Astrocyte (in vitro differentiated cells and primary cell): ENCODE data around the gene HOXD9. TPM values are rescaled to one million over a fixed set of nuclear protein-coding genes. Genes with fewer than 3 reads are reported as not detected.

Experiments used
- DNase-seq: peaks from one replicate; pipeline ENCODE4 v3.0.0-alpha.2; 2010; ENCODE audit warnings: low read depth
- FAIRE-seq: peaks from 2 replicates; lab custom pipeline; 2011; peaks lifted over from hg19 to GRCh38; lab: Jason Lieb, UNC
- H2AFZ ChIP-seq: 2 replicates; pipeline ENCODE4 v1.6.0; 2012; ENCODE audit warnings: low read depth, low read length, inconsistent platforms
- H3K27ac ChIP-seq: 2 replicates; pipeline ENCODE4 v1.5.1; 2011; ENCODE audit warnings: low read depth, low read length, inconsistent platforms
- H3K27me3 ChIP-seq: 2 replicates; pipeline ENCODE4 v1.6.0; 2011; ENCODE audit warnings: low read length, inconsistent platforms; ENCODE audit not compliant: insufficient read depth
- H3K36me3 ChIP-seq: 2 replicates; pipeline ENCODE4 v1.5.1; 2011; ENCODE audit warnings: low read length, inconsistent platforms; ENCODE audit not compliant: insufficient read depth
- H3K4me1 ChIP-seq: 2 replicates; pipeline ENCODE4 v1.5.1; 2011; ENCODE audit warnings: low read length, inconsistent platforms; ENCODE audit not compliant: insufficient read depth
- H3K4me2 ChIP-seq: 2 replicates; pipeline ENCODE4 v1.6.0; 2012; ENCODE audit warnings: low read length, inconsistent platforms
- H3K4me3 ChIP-seq: 2 replicates; pipeline ENCODE4 v1.5.1; 2011; ENCODE audit warnings: low read depth, mild to moderate bottlenecking, low read length, inconsistent platforms; ENCODE audit not compliant: insufficient read depth
- H3K79me2 ChIP-seq: 2 replicates; pipeline ENCODE4 v1.6.0; 2012; ENCODE audit warnings: mild to moderate bottlenecking, low read length, inconsistent platforms; ENCODE audit not compliant: insufficient read depth
- H3K9ac ChIP-seq: 2 replicates; pipeline ENCODE4 v1.6.0; 2012; ENCODE audit warnings: mild to moderate bottlenecking, low read length, inconsistent platforms
- H3K9me3 ChIP-seq: 2 replicates; pipeline ENCODE4 v1.5.1; 2012; ENCODE audit warnings: low read depth, mild to moderate bottlenecking, low read length, inconsistent platforms; ENCODE audit not compliant: insufficient read depth
- H4K20me1 ChIP-seq: 2 replicates; pipeline ENCODE4 v1.6.0; 2012; ENCODE audit warnings: low read length, inconsistent platforms; ENCODE audit not compliant: insufficient read depth
- H3K27ac Mint-ChIP-seq: one replicate; pipeline ENCODE4 v1.8.0; 2021; ENCODE audit warnings: mild to moderate bottlenecking, mixed read lengths; ENCODE audit not compliant: unreplicated experiment
- H3K27me3 Mint-ChIP-seq: one replicate; pipeline ENCODE4 v1.8.0; 2021; ENCODE audit warnings: low read depth, mixed read lengths; ENCODE audit not compliant: unreplicated experiment
- H3K36me3 Mint-ChIP-seq: one replicate; pipeline ENCODE4 v1.8.0; 2021; ENCODE audit warnings: low read depth, mixed read lengths; ENCODE audit not compliant: unreplicated experiment
- H3K4me1 Mint-ChIP-seq: one replicate; pipeline ENCODE4 v1.8.0; 2021; ENCODE audit warnings: low read depth, mixed read lengths; ENCODE audit not compliant: unreplicated experiment
- H3K4me3 Mint-ChIP-seq: one replicate; pipeline ENCODE4 v1.8.0; 2021; ENCODE audit warnings: mild to moderate bottlenecking, moderate library complexity, mixed read lengths; ENCODE audit not compliant: unreplicated experiment
- H3K9me3 Mint-ChIP-seq: one replicate; pipeline ENCODE4 v1.8.0; 2021; ENCODE audit warnings: mild to moderate bottlenecking, mixed read lengths; ENCODE audit not compliant: unreplicated experiment
- EZH2 ChIP-seq: IDR thresholded peaks from 2 replicates; pipeline ENCODE4 v1.6.1; 2012; ENCODE audit warnings: mild to moderate bottlenecking, low read length, inconsistent platforms; ENCODE audit not compliant: insufficient read depth
- total RNA-seq: library from RNA; stranded (reverse); gene quantifications from 2 replicates; pipeline ENCODE4 v1.2.1, GENCODE V29; 2021
- TF ChIP-seq, protein P1 (sequence below): IDR thresholded peaks from 2 replicates; pipeline ENCODE4 v1.5.1; 2011; ENCODE audit warnings: low read depth, mild to moderate bottlenecking, inconsistent platforms, low read length, moderate library complexity; ENCODE audit not compliant: insufficient read depth

Gene HOXD9
- total RNA-seq, 1 donor from 2014 or later, result not detected

DNA sequence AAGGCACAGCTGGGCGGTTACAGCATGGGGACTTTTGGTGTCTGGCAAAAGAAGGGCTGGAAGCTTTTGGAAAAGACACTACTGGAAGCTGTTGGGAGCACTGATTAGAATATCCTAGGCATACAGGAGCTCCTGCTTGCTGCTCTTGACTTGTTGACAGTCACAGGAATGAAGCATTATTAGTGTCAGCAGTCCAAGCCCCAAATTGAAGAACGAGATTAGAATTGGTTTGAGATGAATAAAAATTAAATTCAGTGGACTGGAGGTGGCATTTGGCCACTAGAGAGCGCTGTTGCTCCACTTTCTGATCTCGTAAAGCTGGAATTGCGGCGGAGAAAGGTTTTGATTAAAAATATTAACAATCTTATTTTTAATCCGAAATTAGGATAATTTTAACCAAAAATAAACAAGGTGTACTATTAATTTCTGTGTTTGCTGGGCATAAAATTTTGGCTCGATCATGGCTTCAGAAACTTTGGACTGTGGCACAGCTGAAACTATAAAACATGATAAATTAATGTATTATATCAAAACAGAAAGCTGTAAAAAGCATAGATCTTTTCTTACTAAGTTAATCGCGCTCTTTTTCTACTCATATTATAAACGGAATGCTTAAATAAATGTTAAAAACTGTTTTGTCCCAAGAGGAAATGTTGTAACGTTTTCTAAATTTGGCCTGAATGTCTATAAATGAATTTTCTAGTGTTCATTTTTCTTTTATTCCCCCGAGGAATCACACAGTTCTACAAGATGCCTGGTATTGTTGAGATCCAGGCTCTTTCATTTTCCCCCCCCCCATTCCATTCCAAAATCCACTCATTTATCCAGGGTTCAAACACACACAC lies 4.6 kb downstream of the HOXD9 start:
- Mint-ChIP-seq H3K27me3 (peaks cover 72% of the 10 kb centered on the region), H3K4me1 (peaks cover 3% of the 10 kb centered on the region), H3K4me3 (no peak overlapping the region), H3K9me3 (peaks cover 16% of the 10 kb centered on the region), H3K27ac (no peak overlapping the region), H3K36me3 (no peaks in the 10 kb centered on the region)
- Histone ChIP-seq H3K79me2 (no peaks in the 10 kb centered on the region), H3K9ac (no peak overlapping the region), H3K4me3 (no peak overlapping the region), H4K20me1 (no peaks in the 10 kb centered on the region), H3K27ac (no peak overlapping the region), H3K27me3 (peaks cover 91% of the 10 kb centered on the region), H3K4me1 (peaks cover 8% of the 10 kb centered on the region), H3K9me3 (no peaks in the 10 kb centered on the region), H2AFZ (no peak overlapping the region), H3K36me3 (no peaks in the 10 kb centered on the region), H3K4me2 (no peak overlapping the region)
- DNase-seq (no peak), FAIRE-seq (peak; percentile 45)
- no peak for TF ChIP-seq EZH2
- TF ChIP-seq, protein P1, sequence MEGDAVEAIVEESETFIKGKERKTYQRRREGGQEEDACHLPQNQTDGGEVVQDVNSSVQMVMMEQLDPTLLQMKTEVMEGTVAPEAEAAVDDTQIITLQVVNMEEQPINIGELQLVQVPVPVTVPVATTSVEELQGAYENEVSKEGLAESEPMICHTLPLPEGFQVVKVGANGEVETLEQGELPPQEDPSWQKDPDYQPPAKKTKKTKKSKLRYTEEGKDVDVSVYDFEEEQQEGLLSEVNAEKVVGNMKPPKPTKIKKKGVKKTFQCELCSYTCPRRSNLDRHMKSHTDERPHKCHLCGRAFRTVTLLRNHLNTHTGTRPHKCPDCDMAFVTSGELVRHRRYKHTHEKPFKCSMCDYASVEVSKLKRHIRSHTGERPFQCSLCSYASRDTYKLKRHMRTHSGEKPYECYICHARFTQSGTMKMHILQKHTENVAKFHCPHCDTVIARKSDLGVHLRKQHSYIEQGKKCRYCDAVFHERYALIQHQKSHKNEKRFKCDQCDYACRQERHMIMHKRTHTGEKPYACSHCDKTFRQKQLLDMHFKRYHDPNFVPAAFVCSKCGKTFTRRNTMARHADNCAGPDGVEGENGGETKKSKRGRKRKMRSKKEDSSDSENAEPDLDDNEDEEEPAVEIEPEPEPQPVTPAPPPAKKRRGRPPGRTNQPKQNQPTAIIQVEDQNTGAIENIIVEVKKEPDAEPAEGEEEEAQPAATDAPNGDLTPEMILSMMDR, result peak; percentile 92

DNA sequence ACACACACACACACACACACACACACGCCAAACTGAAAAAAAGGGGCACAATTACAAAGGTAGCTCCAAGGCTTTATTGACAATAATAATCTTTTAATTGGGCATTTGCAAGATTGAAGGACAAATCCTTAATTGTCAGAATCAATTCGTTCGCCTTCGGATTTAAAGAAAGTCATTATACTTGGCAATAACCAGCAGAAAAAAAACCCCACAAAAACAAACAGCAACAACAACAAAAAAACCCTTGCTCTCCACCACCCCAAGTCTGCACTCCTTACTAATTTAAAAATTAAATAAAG lies 5.2 kb downstream of the HOXD9 start:
- Histone ChIP-seq H4K20me1 (no peaks in the 10 kb centered on the region), H3K79me2 (no peaks in the 10 kb centered on the region), H3K4me1 (peaks cover 4% of the 10 kb centered on the region), H3K36me3 (no peaks in the 10 kb centered on the region), H3K9ac (no peak overlapping the region), H3K4me3 (no peak overlapping the region), H3K27ac (no peak overlapping the region), H3K27me3 (peaks cover 91% of the 10 kb centered on the region), H3K4me2 (no peak overlapping the region), H3K9me3 (no peaks in the 10 kb centered on the region), H2AFZ (no peak overlapping the region)
- Mint-ChIP-seq H3K27me3 (peaks cover 76% of the 10 kb centered on the region), H3K36me3 (no peaks in the 10 kb centered on the region), H3K27ac (peak overlapping the region; percentile 74), H3K4me1 (peaks cover 3% of the 10 kb centered on the region), H3K4me3 (no peak overlapping the region), H3K9me3 (peaks cover 19% of the 10 kb centered on the region)
- DNase-seq (no peak), FAIRE-seq (no peak)
- TF ChIP-seq, protein P1, result no peak
- no peak for TF ChIP-seq EZH2
